WI38 (cell line): ENCODE measurements around the gene PCDHGC5.
A peak's percentile ranks its signal among the peaks of the same experiment; 100 is the strongest.

Experiments used
- H3K4me3 ChIP-seq: 2 replicates; pipeline ENCODE4 v1.5.1; 2011; ENCODE audit warnings: low read depth, mild to moderate bottlenecking, control low read depth, low read length
- CTCF ChIP-seq: IDR thresholded peaks from 2 replicates; pipeline ENCODE4 v1.5.1; 2012; ENCODE audit warnings: low read depth, mild to moderate bottlenecking, control low read depth, low read length

Gene PCDHGC5

GRCh38 chr5:141524604-141525597 is 36.0 kb downstream of the PCDHGC5 start:
- TF ChIP-seq CTCF: peak; percentile 93
- H3K4me3 ChIP-seq: peak overlapping the region; percentile 18; the same call in 1 of the 2 replicates

- no peak for TF ChIP-seq CTCF
- H3K4me3 ChIP-seq: no peak overlapping the region
Observed at GRCh38 chr5:141525653-141526052, 36.8 kb downstream of the PCDHGC5 start.

GRCh38 chr5:141527426-141527825 is 38.5 kb downstream of the PCDHGC5 start:
- TF ChIP-seq CTCF: no peak
- no peak overlapping the region for H3K4me3 ChIP-seq

GRCh38 chr5:141528291-141528984 is 39.6 kb downstream of the PCDHGC5 start:
- H3K4me3 ChIP-seq: no peak overlapping the region
- no peak for TF ChIP-seq CTCF

- no peak for TF ChIP-seq CTCF
Observed at GRCh38 chr5:141529002-141529401, 40.1 kb downstream of the PCDHGC5 start.

GRCh38 chr5:141529873-141530272 is 41.0 kb downstream of the PCDHGC5 start:
- TF ChIP-seq CTCF: no peak
- H3K4me3 ChIP-seq: no peak overlapping the region

More at GRCh38 chr5:141529002-141529401, 40.1 kb downstream of the PCDHGC5 start:
- no peak overlapping the region for H3K4me3 ChIP-seq

GRCh38 chr5:141532726-141533125 is 43.8 kb downstream of the PCDHGC5 start:
- no peak for TF ChIP-seq CTCF
- H3K4me3 ChIP-seq: no peak overlapping the region
